RWPE2 (cell line): ENCODE measurements around the gene ABHD6.

Source experiments
- ATAC-seq: fragments of 200-7000 bp; cut with Tn5 transposase; 3 replicates; pipeline ENCODE4 v1.9.1; 2021; ENCODE audit warnings: low read depth
- DNase-seq: peaks from one replicate; pipeline ENCODE4 v3.0.0-alpha.2; 2020; ENCODE audit warnings: low spot score
- H3K27ac ChIP-seq: fragments of 450-650 bp; 2 replicates; pipeline ENCODE4 v1.5.1; 2017; ENCODE audit warnings: mild to moderate bottlenecking; ENCODE audit not compliant: poor library complexity, severe bottlenecking
- H3K27me3 ChIP-seq: fragments of 250-450 bp; sonication (Bioruptor Pico); 2 replicates; pipeline ENCODE4 v1.5.1; 2021; ENCODE audit warnings: mild to moderate bottlenecking, moderate library complexity; ENCODE audit not compliant: insufficient read depth, poor library complexity, severe bottlenecking
- H3K36me3 ChIP-seq: fragments of 250-450 bp; sonication (Bioruptor Pico); 2 replicates; pipeline ENCODE4 v1.5.1; 2020; ENCODE audit warnings: low read depth, mild to moderate bottlenecking, moderate library complexity
- H3K4me1 ChIP-seq: fragments of 250-450 bp; sonication (Bioruptor Pico); 2 replicates; pipeline ENCODE4 v1.5.1; 2021; ENCODE audit warnings: mild to moderate bottlenecking, moderate library complexity; ENCODE audit not compliant: insufficient read depth, poor library complexity, severe bottlenecking
- H3K4me3 ChIP-seq: fragments of 250-450 bp; sonication (Bioruptor Pico); 2 replicates; pipeline ENCODE4 v1.5.1; 2021; ENCODE audit warnings: mild to moderate bottlenecking, moderate library complexity; ENCODE audit not compliant: severe bottlenecking
- H3K9me3 ChIP-seq: fragments of 250-450 bp; sonication (Bioruptor Pico); 2 replicates; pipeline ENCODE4 v1.5.1; 2021; ENCODE audit warnings: mild to moderate bottlenecking, moderate library complexity; ENCODE audit not compliant: severe bottlenecking
- CTCF ChIP-seq: fragments of 450-650 bp; IDR thresholded peaks from one replicate; pipeline ENCODE4 v1.5.1; 2017; ENCODE audit warnings: mild to moderate bottlenecking, moderate library complexity; ENCODE audit not compliant: poor library complexity, severe bottlenecking

The ABHD6 gene

GRCh38 chr3:58251631-58252035, 14.0 kb downstream of the ABHD6 start:
- Histone ChIP-seq H3K27me3 (no peaks in the 10 kb centered on the region), H3K4me1 (no peaks in the 10 kb centered on the region), H3K4me3 (no peak overlapping the region), H3K36me3 (0 out of 2 replicates have a peak, but pooled peaks cover 3% of the 10 kb centered on the region), H3K9me3 (no peaks in the 10 kb centered on the region), H3K27ac (no peak overlapping the region)
- no peak for DNase-seq
- no peak for TF ChIP-seq CTCF
- ATAC-seq: no peak

GRCh38 chr3:58254144-58254543, 16.6 kb downstream of the ABHD6 start:
- TF ChIP-seq CTCF: no peak
- no peaks in the 10 kb centered on the region for H3K4me1 ChIP-seq
- H3K27me3 ChIP-seq: no peaks in the 10 kb centered on the region
- ATAC-seq (no peak), DNase-seq (no peak)
- no peak overlapping the region for H3K27ac ChIP-seq
- H3K9me3 ChIP-seq: no peaks in the 10 kb centered on the region
- H3K36me3 ChIP-seq: 0 out of 2 replicates have a peak, but pooled peaks cover 3% of the 10 kb centered on the region
- H3K4me3 ChIP-seq: no peak overlapping the region

- Histone ChIP-seq H3K4me1 (no peaks in the 10 kb centered on the region), H3K4me3 (no peak overlapping the region), H3K36me3 (0 out of 2 replicates have a peak, but pooled peaks cover 3% of the 10 kb centered on the region), H3K27ac (no peak overlapping the region), H3K9me3 (no peaks in the 10 kb centered on the region), H3K27me3 (no peaks in the 10 kb centered on the region)
- no peak for TF ChIP-seq CTCF
- DNase-seq (no peak), ATAC-seq (no peak)
Observed at GRCh38 chr3:58256061-58256460, 18.5 kb downstream of the ABHD6 start.

- Histone ChIP-seq H3K36me3 (0 out of 2 replicates have a peak, but pooled peaks cover 1% of the 10 kb centered on the region), H3K4me1 (no peaks in the 10 kb centered on the region), H3K27me3 (no peaks in the 10 kb centered on the region), H3K9me3 (no peaks in the 10 kb centered on the region), H3K27ac (no peak overlapping the region), H3K4me3 (no peak overlapping the region)
- no peak for TF ChIP-seq CTCF
- ATAC-seq (no peak), DNase-seq (no peak)
Observed at GRCh38 chr3:58256511-58256910, 18.9 kb downstream of the ABHD6 start.

GRCh38 chr3:58258392-58259055, 20.9 kb downstream of the ABHD6 start:
- no peaks in the 10 kb centered on the region for H3K36me3 ChIP-seq
- ATAC-seq (no peak), DNase-seq (no peak)
- no peaks in the 10 kb centered on the region for H3K9me3 ChIP-seq
- no peak overlapping the region for H3K27ac ChIP-seq
- no peaks in the 10 kb centered on the region for H3K27me3 ChIP-seq
- no peak overlapping the region for H3K4me3 ChIP-seq
- TF ChIP-seq CTCF: no peak
- H3K4me1 ChIP-seq: no peaks in the 10 kb centered on the region
